ENCODE measurements around the gene FOXK1.
A peak's percentile ranks its signal among the peaks of the same experiment; 100 is the strongest.
"Not testable (repeated sequence)": the region's sequence is repeated elsewhere in the genome, so short reads cannot be mapped to it uniquely, and the experiment has no call there.

The FOXK1 gene

GRCh38 chr7:4667776-4668509 is 14.2 kb upstream of the FOXK1 start:
- DNase-seq: no peak

- no peak for DNase-seq
Measured at GRCh38 chr7:4668510-4668847, 13.6 kb upstream of the FOXK1 start.

GRCh38 chr7:4670791-4671190 is 11.3 kb upstream of the FOXK1 start:
- no peak for DNase-seq

DNA sequence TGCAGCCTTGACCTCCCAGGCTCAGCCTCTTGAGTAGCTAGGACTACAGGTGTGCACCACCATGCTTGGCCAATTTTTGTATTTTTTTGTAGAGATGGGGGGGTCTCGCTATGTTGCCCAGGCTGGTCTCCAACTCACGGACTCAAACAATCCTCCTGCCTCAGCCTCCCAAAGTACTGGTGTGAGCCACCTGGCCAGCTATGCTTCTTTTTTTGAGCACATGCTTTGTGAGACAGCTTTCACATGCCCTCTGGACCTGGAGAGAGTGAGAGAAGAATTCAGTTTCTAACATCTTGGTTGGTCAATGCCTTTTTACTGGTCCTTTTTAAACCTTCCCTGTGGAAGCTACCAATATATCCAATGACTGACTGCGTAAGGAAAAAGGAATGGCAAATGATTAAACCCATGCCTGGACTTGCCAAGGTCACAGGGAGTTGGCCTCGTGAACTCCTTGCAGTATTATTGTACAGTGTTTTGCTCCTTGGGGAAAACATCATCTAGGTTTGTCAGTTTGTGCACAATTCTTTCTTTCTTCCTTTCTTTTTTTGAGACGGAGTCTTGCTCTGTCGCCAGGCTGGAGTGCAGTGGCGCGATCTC is 6.2 kb upstream of the FOXK1 start:
- DNase-seq: no peak

DNA sequence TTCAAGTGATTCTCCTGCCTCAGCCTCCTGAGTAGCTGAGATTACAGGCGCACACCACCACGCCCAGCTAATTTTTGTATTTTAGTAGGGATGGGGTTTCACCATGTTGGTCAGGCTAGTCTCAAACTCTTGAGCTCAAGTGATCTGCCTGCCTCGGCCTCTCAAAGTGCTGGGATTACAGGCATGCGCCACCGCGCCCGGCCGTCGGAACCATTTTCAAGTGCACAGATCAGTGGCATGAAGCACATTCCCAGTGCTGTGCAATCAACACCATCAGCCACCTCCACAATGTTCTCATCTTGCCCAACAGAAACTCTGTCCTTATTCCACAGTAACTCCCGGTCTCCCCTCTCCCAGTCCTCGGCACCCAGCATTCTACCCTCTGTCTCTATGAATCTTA is 4.6 kb upstream of the FOXK1 start:
- DNase-seq: not testable (repeated sequence)

DNA sequence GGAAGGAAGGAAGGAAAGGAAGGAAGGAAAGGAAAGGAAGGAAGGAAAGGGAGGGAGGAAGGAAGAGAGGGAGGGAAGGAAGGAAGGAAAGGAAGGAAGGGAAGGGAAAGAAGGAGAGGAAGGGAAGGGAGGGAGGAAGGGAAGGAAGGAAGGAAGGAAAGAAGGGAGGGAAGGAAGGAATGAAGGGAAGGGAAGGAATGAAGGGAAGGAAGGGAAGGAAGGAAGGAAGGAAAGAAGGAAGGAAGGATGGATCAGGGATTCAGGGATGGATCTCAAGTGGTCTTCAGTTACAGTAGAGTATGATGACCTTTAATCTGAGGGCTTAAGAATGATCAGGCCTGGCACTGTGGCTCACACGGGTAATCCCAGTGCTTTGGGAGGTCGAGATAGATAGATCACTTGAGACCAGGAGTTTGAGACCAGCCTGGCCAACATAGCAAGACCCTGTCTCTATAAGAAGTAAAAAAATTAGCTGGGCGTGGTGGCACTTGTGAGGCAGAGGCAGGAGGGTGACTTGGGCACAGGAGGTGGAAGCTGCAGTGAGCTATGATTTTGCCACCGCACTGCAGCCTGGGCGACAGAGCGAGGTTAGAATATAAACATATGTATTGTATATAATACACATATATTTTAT is 760 bp upstream of the FOXK1 start:
- DNase-seq: no peak

DNA sequence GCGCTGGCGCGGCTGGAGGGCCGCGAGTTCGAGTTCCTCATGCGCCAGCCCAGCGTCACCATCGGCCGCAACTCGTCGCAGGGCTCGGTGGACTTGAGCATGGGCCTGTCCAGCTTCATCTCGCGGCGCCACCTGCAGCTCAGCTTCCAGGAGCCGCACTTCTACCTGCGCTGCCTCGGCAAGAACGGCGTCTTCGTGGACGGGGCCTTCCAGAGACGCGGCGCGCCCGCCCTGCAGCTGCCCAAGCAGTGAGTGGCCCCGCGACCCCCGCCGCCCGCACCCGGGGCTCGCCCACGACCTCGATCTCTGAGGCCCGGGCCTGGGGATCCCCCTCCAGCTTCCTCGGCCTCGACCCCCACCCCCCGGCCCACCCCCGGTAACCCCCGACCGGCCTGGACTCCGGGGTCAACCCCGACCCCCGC is 537 bp downstream of the FOXK1 start:
- peak; percentile 45 for DNase-seq

GRCh38 chr7:4683043-4683883 is 1.2 kb downstream of the FOXK1 start:
- no peak for DNase-seq

DNA sequence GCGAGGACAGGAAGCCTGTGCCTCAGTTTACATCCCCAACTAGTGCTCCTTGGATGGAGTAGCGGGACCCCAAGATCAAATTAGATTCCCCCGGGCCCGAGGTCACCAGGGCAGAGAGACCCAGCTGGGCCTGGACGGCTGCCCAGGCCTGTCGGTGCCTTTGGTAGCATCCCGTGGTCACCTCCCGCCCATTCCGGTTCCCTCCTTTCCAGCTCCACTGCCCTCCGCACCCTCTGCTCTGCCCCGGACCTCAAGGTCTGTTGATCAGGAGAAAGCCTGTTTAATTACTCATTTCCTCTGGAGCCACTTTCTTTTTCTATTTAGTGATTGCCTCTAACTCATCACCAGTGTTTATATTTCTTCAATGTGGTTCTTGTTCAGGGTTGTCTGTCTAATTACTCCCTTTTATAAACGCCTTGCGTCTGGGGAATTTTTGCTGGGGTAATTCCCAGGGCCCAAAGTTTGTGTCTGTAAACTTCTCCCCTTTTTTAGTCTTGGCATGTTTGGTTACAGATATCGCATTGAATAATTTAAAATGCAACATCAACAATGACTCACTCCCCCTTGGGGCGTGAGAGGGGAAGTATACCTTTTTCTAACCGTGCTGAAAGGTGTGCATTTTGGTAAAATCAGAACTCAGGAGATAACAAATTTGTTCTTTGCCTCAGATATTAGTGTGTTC is 1.9 kb downstream of the FOXK1 start:
- no peak for DNase-seq

GRCh38 chr7:4684846-4685245 is 2.8 kb downstream of the FOXK1 start:
- no peak for DNase-seq

GRCh38 chr7:4685676-4686075 is 3.6 kb downstream of the FOXK1 start:
- DNase-seq: not testable (repeated sequence)

DNA sequence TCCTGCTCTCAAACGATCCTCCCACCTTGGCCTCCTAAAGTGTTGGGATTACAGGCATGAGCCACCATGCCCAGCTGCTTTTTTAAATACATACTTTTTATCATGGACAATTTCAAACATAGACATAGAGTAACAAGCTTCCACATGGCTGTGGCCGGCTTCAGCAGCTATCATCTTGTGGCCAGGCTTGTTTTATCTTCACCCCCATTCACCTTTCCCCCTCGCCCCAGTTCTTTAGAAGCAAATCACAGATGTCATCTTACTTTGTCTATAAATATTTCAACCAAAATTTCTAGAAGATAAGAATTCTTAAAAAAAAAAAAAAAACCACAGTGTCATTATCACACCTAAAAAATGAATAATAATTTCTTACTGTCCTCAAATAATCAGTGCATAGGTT is 5.9 kb downstream of the FOXK1 start:
- no peak for DNase-seq

DNA sequence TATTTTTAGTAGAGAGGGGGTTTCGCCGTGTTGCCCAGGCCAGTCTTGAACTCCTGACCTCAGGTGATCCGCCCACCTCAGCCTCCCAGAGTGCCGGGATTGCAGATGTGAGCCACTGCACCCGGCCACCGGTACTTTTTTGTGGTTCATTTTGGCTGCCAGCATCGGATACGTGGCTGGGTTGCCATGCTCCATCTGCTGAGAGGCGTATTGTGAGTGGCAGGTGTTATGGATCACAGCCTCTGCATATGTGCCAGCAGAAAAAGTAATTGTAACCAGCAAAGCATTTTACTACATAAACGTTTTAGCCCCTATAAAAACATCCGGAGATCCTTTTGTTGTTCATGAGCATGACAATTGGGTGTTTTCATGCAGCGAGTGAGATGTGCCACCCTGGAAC is 7.1 kb downstream of the FOXK1 start:
- no peak for DNase-seq

GRCh38 chr7:4689668-4690067 is 7.6 kb downstream of the FOXK1 start:
- DNase-seq: no peak

DNA sequence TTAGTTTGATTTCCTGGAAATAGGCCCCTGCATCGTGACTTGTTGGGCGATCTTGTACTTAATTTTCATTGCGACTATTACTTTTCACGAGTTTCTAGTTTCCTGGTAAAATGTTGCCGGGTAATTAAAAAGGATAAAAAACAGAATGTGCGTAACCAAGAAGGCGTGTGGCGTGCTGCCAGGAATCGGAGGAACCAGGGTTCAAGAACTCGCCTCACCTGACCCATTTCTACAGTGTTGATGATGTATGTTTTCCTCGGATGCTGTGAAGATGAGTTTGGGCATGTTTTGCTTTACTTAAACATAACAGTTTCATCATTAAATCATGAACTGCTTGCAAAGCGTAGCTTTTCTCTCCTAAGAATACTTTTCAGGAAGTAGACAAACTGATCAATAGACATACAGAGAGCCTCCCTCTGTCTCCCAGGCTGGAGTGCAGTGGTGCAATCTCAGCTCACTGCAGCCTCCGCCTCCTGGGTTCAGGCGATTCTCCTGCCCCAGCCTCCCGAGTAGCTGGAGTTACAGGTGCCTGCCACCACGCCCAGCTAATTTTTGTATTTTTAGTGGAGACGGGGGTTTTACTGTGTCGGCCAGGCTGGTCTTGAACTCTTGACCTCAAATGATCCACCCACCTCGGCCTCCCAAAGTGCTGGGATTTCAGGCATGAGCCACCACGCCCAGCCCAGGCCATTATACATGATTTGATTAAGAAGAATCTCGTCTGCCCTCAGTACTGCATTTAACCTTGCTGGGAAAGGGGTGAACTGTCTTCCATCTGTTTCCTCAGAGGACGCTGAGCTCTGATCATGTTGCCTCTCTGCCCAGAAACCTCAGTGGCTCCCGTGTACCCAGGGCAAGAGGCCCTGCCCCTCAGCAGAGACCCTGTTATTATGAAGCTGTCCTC is 9.1 kb downstream of the FOXK1 start:
- DNase-seq: no peak

- DNase-seq: no peak
Measured at GRCh38 chr7:4692055-4692454, 10.0 kb downstream of the FOXK1 start.

GRCh38 chr7:4692622-4693021 is 10.5 kb downstream of the FOXK1 start:
- DNase-seq: not testable (repeated sequence)

DNA sequence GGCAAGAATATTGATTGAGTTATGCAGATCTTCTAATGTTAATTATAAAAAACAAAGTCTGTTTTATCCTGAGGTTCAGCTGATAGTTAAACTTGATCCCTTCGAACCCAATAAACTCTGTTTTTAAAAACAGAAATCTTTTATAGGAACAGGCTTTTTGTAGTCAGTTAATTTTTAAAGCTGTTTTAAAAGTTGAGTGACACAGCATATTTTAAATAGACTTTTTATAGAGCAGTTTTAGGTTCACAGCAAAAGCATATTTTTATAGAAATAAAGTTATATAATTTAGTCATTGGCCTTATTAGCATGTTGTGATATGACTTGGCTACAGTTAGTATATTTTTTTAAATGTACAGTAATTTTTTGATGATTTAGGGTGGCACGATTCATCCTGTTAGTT is 11.1 kb downstream of the FOXK1 start:
- DNase-seq: no peak

GRCh38 chr7:4693749-4694148 is 11.7 kb downstream of the FOXK1 start:
- DNase-seq: no peak

GRCh38 chr7:4694305-4694704 is 12.2 kb downstream of the FOXK1 start:
- no peak for DNase-seq

GRCh38 chr7:4698707-4699275 is 16.7 kb downstream of the FOXK1 start:
- DNase-seq: no peak

DNA sequence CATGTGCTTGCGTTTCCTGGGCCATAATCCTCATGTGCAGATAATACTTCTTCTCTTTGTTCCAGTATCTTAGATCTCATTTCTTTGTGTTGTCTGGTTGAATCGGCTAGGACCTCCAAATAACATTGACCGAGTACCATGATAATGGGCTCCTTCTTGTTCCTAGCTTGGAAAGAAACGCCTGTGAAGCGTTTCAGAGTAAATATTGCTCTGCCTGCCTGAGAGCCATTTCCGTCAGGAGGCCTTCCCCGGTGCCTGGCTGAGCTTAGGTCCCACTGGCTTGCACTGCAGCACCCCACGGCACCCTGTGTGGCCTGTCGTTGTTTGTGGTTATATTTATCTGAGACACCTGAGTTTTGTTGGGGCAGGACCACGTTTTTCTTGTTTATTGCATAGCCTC is 17.7 kb downstream of the FOXK1 start:
- DNase-seq: peak; percentile 32

All from DMS153 (cell line).